NCI-H1092 treated with DMSO at 0.1 percent for 48 hours (cell line): ENCODE data around the gene EFCAB11.

Experiments
- DNase-seq: peaks from one replicate; lab custom pipeline; 2025; lab: John Stamatoyannopoulos, UW

EFCAB11 gene

DNA sequence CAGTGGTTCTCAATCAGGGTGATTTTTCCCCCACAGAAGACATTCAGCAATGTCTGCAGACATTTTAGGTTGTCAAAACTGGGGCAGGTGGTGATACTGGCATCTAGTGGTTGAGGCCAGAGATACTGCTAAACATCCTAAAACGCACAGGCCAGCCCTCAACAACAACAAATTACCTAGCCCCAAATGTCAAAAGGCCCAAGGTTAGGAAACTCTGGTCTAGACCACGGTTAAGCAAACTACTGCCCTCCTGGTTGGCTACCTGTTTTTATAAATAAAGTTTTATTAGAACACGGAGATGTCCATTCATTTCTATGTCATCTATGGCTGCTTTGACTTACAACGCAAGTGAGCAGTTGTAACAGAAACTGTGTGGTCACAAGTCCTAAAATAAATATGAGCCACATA lies 186.7 kb downstream of the EFCAB11 start:
- DNase-seq: peak; percentile 13

DNA sequence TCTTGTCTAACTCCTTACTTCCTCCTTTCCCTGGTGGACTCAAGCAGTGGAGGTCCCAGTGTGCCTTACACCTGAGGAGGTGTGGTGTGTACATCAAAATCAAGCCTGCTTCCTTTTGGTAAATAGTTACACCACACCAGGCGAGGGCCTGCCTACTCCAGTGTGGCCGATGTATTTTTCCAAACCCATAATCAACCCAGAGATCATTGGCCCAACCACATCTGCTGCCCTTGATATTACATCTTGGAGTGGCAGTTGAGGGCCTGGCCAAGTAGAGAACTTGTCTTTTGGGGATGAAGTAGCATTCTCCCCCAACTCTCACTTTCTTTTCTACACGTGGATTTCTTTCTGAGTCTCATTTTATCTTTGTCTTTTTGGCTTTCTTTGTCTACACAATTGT lies 187.4 kb downstream of the EFCAB11 start:
- DNase-seq: no peak

DNA sequence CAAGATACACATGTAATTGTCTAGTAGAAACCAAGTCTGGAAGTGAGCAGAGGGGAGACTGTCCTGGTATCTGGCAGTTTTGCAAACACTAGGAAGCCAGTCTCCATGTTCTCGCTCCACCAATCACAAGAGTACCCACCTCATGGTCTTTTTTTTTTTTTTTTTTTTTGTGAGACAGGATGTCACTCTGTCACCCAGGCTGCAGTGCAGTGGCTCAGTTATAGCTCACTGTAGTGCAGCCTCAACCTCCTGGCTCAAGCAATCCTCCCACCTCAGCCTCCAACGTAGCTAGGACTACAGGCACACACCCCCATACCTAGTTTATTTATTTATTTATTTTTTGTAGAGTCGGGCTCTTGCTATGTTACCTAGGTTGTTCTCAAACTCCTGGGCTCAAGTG lies 189.2 kb downstream of the EFCAB11 start:
- DNase-seq: no peak

DNA sequence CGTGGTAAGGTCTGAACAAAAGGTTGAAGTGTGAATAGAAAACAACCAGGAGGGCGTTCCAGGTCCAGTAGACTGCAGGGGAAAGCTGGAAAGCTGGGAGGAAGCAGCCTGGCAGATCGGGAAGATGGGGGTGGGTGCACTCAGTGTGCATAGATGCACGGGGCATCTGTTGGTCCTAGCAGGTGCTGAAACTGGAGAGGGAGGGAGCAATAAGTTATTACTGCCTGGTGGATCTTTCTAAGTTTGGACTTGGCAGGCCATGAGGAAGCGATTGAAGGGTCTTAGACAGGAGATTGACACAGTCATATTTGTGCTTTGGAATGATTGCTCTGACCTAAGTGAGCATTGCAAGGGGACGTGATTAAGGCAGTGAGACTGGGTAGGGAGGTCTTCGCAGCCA lies 194.4 kb downstream of the EFCAB11 start:
- no peak for DNase-seq

DNA sequence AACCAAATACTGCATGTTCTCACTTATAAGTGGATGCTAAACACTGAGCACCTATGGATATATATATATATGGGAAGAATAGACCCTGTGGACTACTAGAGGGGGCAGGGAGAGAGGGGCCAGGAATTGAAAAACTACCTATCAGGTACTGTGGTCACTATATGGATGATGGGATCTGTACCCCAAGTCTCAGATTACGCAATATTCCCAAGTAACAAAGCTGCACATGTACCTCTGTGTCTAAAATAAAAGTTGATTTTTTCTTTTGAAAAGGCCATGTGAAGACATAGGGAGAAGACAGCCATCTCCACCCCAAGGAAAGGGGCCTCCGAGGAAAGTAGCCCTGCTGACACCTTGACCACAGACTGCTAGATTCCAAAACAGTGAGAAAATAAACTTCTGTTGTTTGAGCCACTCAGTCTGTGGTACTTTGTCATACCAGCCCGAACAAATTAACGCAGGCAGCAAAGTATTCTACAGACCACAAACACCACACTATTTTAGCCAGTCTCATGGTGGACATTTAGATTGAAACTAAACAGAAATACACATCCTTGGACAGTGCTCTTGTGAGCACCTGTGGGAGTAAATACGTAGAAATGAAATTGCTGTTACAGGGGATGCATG lies 197.1 kb downstream of the EFCAB11 start:
- no peak for DNase-seq

DNA sequence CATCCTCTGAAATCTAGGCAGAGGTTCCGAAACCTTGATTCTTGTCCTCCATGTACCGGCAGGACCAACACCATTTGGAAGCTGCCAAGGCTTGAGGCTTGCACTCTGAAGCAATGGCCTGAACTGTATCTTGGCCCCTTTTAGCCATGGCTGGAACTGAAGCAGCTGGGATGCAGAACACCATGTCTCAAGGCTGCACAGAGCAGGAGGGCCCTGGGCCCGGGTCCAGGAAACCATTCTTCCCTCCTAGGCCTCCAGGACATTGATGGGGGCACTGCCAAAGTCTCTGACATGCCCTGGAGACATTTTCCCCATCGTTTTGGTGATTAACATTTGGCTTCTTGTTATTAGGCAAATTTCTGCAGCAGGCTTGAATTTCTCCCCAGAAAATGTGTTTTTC lies 198.7 kb downstream of the EFCAB11 start:
- DNase-seq: no peak

DNA sequence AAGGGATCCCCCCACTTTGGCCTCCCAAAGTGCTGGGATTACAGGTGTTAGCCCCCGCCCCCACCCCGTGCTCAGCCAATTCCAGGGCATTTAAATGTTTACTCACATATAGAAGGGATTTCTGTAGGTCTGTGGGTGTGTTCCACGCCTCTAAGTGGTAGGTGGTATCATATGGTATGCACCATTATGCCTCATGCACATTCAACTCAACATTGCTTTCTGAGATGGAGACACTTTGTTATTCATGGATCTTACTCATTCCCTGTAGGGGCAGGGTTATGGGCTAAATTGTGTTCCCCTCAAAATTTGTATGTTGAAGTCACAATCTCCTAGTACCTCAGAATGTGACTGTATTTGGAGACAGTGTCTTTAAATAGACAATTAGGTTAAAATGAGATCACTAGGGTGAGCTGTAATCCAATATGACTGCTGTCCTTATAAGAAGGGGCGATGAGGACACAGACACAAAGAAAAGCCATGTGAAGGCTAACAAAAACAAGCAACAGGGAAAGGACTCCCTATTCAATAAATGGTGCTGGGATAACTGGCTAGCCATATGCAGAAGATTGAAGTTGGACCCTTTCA lies 200.6 kb downstream of the EFCAB11 start:
- DNase-seq: no peak

DNA sequence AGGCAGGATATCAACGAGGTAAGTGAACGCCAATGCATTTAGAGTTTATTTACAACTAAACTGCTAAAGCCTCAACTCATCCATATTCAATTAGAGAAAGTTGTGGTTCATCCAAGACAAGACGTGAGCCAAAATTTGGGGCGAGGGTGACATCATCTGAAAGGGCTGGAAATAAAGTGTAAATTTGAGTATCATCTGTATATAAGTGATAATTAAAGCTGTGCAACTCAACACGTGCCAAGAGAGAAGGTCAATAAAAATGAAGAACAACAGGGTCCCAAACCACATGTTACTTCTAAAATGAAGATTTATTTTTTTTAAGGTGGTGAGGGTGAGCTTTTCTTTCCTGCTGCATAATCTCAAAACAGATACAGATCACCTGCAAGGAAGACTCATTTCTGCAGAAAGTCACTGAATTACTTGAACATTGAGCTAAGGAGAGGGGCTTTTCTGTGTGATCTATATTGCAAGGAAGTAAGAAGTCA lies 203.6 kb downstream of the EFCAB11 start:
- DNase-seq: no peak

DNA sequence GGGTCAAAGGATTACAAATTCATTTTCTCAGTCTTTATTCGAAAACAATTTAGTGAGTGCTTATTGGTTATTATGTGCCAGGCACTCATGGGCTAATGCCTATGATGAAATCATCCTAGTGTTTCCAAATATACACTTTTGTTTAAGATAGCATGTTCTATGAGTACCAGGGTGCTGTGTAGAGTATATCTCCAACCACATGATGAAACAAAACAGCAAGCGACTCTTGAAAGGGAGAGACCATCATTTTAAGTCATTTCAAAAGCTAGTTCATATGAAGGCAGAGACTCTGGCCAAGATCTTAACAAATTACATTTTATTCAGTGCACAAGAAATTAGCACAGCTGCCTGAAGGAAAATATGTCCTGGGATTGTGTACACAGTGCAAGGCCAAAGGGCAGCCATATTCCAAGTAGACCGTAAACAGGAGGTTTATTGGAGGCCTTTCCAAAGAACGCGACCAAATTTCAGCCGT lies 204.2 kb downstream of the EFCAB11 start:
- DNase-seq: no peak

DNA sequence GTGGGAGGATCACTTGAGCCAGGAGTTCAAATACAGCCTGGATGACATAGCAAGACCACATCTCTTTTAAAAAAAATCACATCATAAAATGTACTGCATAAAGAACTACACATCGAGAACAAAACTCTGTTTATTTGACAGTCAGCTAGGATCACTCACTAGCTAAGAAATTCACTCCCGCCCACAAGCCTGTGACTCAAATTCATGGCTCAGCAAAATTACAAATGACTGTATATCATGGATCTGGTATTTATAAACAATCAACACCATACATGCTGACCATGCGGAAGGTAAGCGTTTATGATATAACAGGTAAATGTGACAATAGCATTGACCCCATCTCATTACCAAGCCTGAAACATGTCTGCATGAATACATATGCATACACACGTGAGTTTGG lies 206.5 kb downstream of the EFCAB11 start:
- DNase-seq: no peak

DNA sequence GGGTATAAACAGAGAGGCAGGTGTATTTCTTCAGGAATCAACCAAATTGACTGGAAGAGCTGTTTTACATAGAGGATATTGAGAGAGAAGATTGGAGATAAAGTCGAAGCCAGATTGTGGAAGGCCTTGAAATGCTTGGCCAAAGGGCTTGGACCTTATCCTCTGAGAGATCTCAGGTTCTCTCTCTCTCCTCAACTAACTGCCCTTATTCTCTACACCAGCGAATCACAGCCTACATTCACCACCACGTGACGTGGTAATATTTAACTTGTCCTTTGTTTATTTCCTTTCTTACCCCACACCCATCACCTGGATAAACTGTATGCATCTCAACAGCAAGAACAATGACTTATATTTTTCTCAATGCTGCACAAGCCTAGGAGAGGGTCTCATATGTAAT lies 207.4 kb downstream of the EFCAB11 start:
- DNase-seq: no peak

DNA sequence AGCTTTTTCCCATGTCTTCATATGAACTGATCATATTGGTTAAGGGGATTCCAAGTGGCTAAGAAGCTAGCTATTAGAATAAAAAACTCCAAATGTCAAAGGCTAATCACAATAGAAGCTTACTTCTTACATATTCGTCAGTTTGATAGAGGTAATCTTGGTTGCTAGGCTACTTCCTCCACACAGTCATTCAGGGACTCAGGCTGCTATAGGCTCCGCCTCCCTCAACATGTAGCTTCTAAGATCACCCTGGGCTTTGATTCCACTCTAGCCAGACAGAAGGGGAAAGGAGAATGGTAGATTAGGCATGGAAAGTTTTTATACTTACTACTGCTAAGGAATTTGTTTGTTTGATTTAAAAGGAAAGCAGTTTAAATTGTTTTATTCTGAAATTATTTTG lies 207.9 kb downstream of the EFCAB11 start:
- DNase-seq: no peak

DNA sequence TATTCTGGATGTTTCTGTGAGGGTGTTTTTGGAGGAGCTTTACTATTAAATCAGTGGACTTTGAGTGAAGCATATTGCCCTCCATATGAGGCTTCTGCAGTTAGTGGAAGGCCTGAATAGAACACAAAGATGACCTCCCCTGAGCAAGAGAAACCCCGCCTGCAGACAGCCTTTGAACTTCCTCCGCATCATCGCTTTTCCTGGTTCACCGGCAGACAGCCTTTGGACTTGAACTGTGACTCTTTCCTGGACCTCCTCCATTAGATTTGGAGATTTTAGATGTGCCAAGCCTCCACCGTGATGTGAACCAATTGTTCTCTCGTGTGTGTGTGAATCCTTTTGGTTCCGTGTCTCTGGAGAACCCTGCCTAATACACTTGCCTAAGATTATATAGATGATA lies 208.4 kb downstream of the EFCAB11 start:
- no peak for DNase-seq
